ENCODE results near the gene USHBP1.

Gene USHBP1

DNA sequence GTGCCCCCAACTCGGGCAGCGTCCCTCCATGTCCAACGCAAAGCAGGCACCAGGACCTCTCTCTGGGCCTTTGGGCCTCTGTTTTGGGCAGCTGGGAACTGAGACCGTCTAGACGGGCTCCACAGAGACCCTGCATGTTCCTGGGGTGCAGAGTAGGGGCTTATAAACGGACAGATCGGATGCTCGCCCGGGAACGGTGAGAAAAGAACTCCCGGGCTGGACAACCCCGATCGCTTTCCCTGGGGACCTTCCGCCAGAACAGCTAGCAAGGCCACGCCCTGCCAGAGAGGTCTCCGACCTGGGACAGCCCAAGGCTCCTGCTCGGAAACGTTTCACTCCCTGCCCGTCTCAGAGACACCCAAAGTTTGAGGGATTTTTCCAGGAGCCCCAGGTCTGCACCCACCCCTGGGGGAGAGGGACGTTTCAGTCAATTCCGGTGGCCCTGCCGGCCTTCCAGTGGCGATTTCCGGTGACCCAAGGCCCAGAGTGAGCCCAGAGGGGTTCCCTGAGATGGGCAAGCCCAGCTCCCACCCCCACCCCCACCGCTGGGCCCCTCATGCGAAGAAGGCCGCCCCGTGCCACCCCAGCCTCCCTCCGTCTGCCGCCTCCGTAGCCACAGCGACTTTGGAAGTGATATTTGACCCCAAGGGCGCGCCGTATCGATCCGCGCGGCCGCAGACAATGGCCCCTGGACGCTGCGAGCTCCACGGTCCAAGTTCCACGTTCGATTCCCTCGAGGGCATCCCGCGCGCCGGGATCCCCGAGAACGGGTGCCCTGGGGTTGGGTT is 20.5 kb downstream of the USHBP1 start:
- H3F3A ChIP-seq (ENCODE audit: insufficient read depth): peaks cover 9% of the 10 kb centered on the region
- H3K79me2 ChIP-seq (ENCODE audit: insufficient read depth, low read length): peaks cover 3% of the 10 kb centered on the region; the same call in 1 of the 2 replicates
- no peaks in the 10 kb centered on the region for H4K20me1 ChIP-seq (ENCODE audit: low read depth, low read length)
- H3K27me3 ChIP-seq (ENCODE audit: low read length): no peaks in the 10 kb centered on the region
- no peak overlapping the region for H2AFZ ChIP-seq (ENCODE audit: low read depth, low read length, severe bottlenecking)
- H3K9me2 ChIP-seq (replicated peaks; ENCODE audit: insufficient read depth, low read length): no peaks in the 10 kb centered on the region
- no peaks in the 10 kb centered on the region for H3K36me3 ChIP-seq (ENCODE audit: low read length)
- no peak overlapping the region for H3K27ac ChIP-seq (ENCODE audit: low read depth, low read length)
- H3K4me3 ChIP-seq (ENCODE audit: insufficient read depth, low read length, poor library complexity, severe bottlenecking): peak overlapping the region; percentile 57
- TF ChIP-seq, protein P1, sequence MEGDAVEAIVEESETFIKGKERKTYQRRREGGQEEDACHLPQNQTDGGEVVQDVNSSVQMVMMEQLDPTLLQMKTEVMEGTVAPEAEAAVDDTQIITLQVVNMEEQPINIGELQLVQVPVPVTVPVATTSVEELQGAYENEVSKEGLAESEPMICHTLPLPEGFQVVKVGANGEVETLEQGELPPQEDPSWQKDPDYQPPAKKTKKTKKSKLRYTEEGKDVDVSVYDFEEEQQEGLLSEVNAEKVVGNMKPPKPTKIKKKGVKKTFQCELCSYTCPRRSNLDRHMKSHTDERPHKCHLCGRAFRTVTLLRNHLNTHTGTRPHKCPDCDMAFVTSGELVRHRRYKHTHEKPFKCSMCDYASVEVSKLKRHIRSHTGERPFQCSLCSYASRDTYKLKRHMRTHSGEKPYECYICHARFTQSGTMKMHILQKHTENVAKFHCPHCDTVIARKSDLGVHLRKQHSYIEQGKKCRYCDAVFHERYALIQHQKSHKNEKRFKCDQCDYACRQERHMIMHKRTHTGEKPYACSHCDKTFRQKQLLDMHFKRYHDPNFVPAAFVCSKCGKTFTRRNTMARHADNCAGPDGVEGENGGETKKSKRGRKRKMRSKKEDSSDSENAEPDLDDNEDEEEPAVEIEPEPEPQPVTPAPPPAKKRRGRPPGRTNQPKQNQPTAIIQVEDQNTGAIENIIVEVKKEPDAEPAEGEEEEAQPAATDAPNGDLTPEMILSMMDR (IDR thresholded peaks at IDR 0.05; ENCODE audit: insufficient read depth, low read length, poor library complexity, severe bottlenecking): no peak
- TF ChIP-seq EZH2phosphoT487 (conservative IDR thresholded peaks at IDR 0.05; ENCODE audit: low read length): no peak
- peak overlapping the region; percentile 41 for H3K4me2 ChIP-seq (ENCODE audit: low read depth, low read length, poor library complexity, severe bottlenecking)
- no peaks in the 10 kb centered on the region for H3K9me3 ChIP-seq (ENCODE audit: insufficient read depth, low read length)
- H3K9ac ChIP-seq (ENCODE audit: low read length): peak overlapping the region; percentile 59

DNA sequence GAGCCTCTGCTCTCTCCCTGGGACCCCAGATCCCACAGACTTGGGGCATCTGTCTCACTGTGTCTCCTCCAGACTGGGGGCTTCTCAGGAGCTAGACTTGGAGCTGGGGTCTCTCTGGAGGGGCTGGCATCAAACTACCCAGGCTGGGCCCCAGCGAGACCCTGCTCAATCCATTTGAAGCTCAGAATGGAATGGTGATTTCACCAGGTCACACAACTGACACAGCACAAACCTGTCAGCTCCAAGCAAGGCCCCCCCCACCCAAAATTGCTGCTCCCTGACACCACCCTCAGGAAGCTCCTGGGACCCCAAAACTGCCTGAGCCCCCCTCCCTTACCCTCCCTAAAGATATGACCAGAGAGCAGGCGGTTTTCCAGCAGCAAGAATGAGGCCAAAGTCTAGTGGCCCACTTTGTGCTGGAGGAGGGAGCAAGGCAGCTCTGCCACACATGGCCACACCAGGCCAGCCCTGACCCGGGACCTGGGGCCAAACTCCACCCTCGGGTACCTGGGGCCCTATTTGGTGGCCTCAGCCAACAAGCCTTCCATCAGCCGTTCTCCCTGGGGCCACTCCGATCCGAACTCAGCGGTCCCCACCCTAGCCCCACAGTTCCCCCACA is 21.2 kb downstream of the USHBP1 start:
- H2AFZ ChIP-seq (ENCODE audit: low read depth, low read length, severe bottlenecking): no peak overlapping the region
- no peak overlapping the region for H3K9ac ChIP-seq (ENCODE audit: low read length)
- no peaks in the 10 kb centered on the region for H4K20me1 ChIP-seq (ENCODE audit: low read depth, low read length)
- H3F3A ChIP-seq (ENCODE audit: insufficient read depth): peaks cover 5% of the 10 kb centered on the region
- no peak overlapping the region for H3K4me3 ChIP-seq (ENCODE audit: insufficient read depth, low read length, poor library complexity, severe bottlenecking)
- H3K79me2 ChIP-seq (ENCODE audit: insufficient read depth, low read length): peaks cover 3% of the 10 kb centered on the region; the same call in 1 of the 2 replicates
- TF ChIP-seq EZH2phosphoT487 (conservative IDR thresholded peaks at IDR 0.05; ENCODE audit: low read length): no peak
- TF ChIP-seq, protein P1 (IDR thresholded peaks at IDR 0.05; ENCODE audit: insufficient read depth, low read length, poor library complexity, severe bottlenecking): no peak
- no peaks in the 10 kb centered on the region for H3K27me3 ChIP-seq (ENCODE audit: low read length)
- no peaks in the 10 kb centered on the region for H3K9me2 ChIP-seq (replicated peaks; ENCODE audit: insufficient read depth, low read length)
- H3K9me3 ChIP-seq (ENCODE audit: insufficient read depth, low read length): no peaks in the 10 kb centered on the region
- no peaks in the 10 kb centered on the region for H3K36me3 ChIP-seq (ENCODE audit: low read length)
- peak overlapping the region; percentile 41 for H3K4me2 ChIP-seq (ENCODE audit: low read depth, low read length, poor library complexity, severe bottlenecking)
- no peak overlapping the region for H3K27ac ChIP-seq (ENCODE audit: low read depth, low read length)

DNA sequence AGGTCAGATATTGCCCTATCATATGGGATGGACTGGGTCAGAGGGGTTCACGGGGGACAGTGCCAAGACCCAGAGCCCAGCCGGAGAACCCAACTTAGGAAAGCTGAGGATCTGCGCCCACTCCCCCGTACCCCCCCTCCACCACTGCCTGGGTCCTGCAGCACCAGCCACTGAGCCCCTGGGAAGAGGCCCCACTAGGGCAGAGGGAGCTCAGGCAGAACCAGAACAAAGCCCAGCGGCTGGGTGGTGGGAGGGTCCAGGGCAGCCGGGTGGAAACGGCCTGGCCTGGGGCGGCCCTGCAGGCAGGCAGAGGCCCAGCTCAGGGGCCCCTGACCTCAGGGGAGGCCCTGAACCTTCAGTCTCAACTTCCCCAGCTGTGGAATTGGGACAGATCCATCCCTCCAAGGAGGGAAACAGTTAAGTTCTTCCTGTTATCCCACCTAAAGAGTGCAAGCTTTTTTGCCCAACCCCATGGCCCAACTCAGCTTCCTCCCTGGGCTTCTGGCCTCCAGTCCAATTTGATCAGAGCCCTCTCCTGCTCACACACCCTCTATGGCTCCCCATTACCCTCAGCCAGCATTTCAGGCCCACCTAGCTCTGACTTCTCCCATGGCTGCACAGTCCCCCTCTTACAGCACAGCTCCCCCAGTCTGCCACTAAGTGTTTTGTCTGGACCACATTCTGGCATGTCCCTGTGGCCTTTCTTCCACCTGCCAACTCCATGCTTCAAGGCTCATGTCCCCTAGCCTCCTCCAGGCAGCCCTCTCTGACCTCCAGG is 21.9 kb downstream of the USHBP1 start:
- 0 out of 2 replicates have a peak overlapping the region, but pooled peaks have one; percentile 29 for H3K27ac ChIP-seq (ENCODE audit: low read depth, low read length)
- H3K27me3 ChIP-seq (ENCODE audit: low read length): no peaks in the 10 kb centered on the region
- H2AFZ ChIP-seq (ENCODE audit: low read depth, low read length, severe bottlenecking): no peak overlapping the region
- peaks cover 3% of the 10 kb centered on the region; the same call in 1 of the 2 replicates for H3K79me2 ChIP-seq (ENCODE audit: insufficient read depth, low read length)
- no peaks in the 10 kb centered on the region for H3K36me3 ChIP-seq (ENCODE audit: low read length)
- TF ChIP-seq, protein P1 (IDR thresholded peaks at IDR 0.05; ENCODE audit: insufficient read depth, low read length, poor library complexity, severe bottlenecking): no peak
- TF ChIP-seq EZH2phosphoT487 (conservative IDR thresholded peaks at IDR 0.05; ENCODE audit: low read length): no peak
- no peak overlapping the region for H3K4me3 ChIP-seq (ENCODE audit: insufficient read depth, low read length, poor library complexity, severe bottlenecking)
- H3K9me3 ChIP-seq (ENCODE audit: insufficient read depth, low read length): no peaks in the 10 kb centered on the region
- no peaks in the 10 kb centered on the region for H4K20me1 ChIP-seq (ENCODE audit: low read depth, low read length)
- peak overlapping the region; percentile 5 for H3K4me2 ChIP-seq (ENCODE audit: low read depth, low read length, poor library complexity, severe bottlenecking)
- no peak overlapping the region for H3K9ac ChIP-seq (ENCODE audit: low read length)
- peaks cover 7% of the 10 kb centered on the region for H3F3A ChIP-seq (ENCODE audit: insufficient read depth)
- H3K9me2 ChIP-seq (replicated peaks; ENCODE audit: insufficient read depth, low read length): no peaks in the 10 kb centered on the region
